ENCODE measurements around the gene SLC7A1. TPM values are rescaled to one million over a fixed set of nuclear protein-coding genes. Genes with fewer than 3 reads are reported as not detected.

SLC7A1 gene
- polyA plus RNA-seq, 3 donors = 0.89 to 2.2 (median 0.92) TPM

GRCh38 chr13:29571876-29572570, 23.5 kb downstream of the SLC7A1 start:
- WGBS (ENCODE audit: insufficient coverage) = 100% methylated on average over 14 of the region's 17 CpGs
- peaks cover 0 to 8% of the 10 kb centered on the region in 2 donors for H3K4me1 ChIP-seq (ENCODE audit: control insufficient read depth in 1 of 2, insufficient read depth in 2 of 2, low read length in 2 of 2)
- no peak overlapping the region for H3K4me3 ChIP-seq (replicated peaks in 1 of 3; ENCODE audit: low read depth in 2 of 3, low read length in 3 of 3)
- DNase-seq = no peak
- no peaks in the 10 kb centered on the region for H3K27me3 ChIP-seq (ENCODE audit: control insufficient read depth in 2 of 2, insufficient read depth in 2 of 2, low read length in 2 of 2)
- Mint-ChIP-seq H3K4me3 (no peak overlapping the region), H3K4me1 (peaks cover 13% of the 10 kb centered on the region), H3K27me3 (ENCODE audit: low read depth in 3 of 3) (no peaks in the 10 kb centered on the region), H3K9me3 (no peaks in the 10 kb centered on the region), H3K36me3 (peaks cover 0 to 9% of the 10 kb centered on the region in 2 donors), H3K27ac (peak overlapping the region in 3 of 7 donors; percentile 31 to 60 (median 50))
- no peak overlapping the region for H2AFZ ChIP-seq (ENCODE audit: insufficient read depth, low read depth, low read length, poor library complexity, severe bottlenecking)
- H3K9me3 ChIP-seq (replicated peaks in 1 of 2; ENCODE audit: control insufficient read depth in 1 of 2, insufficient read depth in 1 of 2, low read length in 2 of 2) = no peaks in the 10 kb centered on the region
- H3K4me2 ChIP-seq (replicated peaks; ENCODE audit: extremely low read depth, low read length, poor library complexity, severe bottlenecking) = no peak overlapping the region
- intact Hi-C loops (cut with micrococcal nuclease) = no loop called here
- H3K9ac ChIP-seq (ENCODE audit: insufficient read depth, low read length, poor library complexity, severe bottlenecking) = no peak overlapping the region
- peaks cover 93% of the 10 kb centered on the region for H3K79me2 ChIP-seq (ENCODE audit: insufficient read depth, low read length)
- no peak for TF ChIP-seq CTCF (IDR thresholded peaks at IDR 0.05)
- H4K20me1 ChIP-seq (ENCODE audit: insufficient read depth, low read length) = no peaks in the 10 kb centered on the region
- no peaks in the 10 kb centered on the region for H3K36me3 ChIP-seq (replicated peaks in 1 of 2; ENCODE audit: control insufficient read depth in 1 of 2, insufficient read depth in 2 of 2, low read length in 2 of 2)
- no peak overlapping the region for H3K27ac ChIP-seq (ENCODE audit: low read depth in 1 of 2, low read length in 2 of 2)

- Histone ChIP-seq H3K27me3 (ENCODE audit: control insufficient read depth in 2 of 2, insufficient read depth in 2 of 2, low read length in 2 of 2) (no peaks in the 10 kb centered on the region), H3K27ac (ENCODE audit: low read depth in 1 of 2, low read length in 2 of 2) (no peak overlapping the region), H3K36me3 (replicated peaks in 1 of 2; ENCODE audit: control insufficient read depth in 1 of 2, insufficient read depth in 2 of 2, low read length in 2 of 2) (no peaks in the 10 kb centered on the region), H2AFZ (ENCODE audit: insufficient read depth, low read depth, low read length, poor library complexity, severe bottlenecking) (no peak overlapping the region), H3K4me3 (replicated peaks in 1 of 3; ENCODE audit: low read depth in 2 of 3, low read length in 3 of 3) (no peak overlapping the region), H3K4me1 (ENCODE audit: control insufficient read depth in 1 of 2, insufficient read depth in 2 of 2, low read length in 2 of 2) (peaks cover 0 to 8% of the 10 kb centered on the region in 2 donors), H4K20me1 (ENCODE audit: insufficient read depth, low read length) (no peaks in the 10 kb centered on the region), H3K79me2 (ENCODE audit: insufficient read depth, low read length) (peaks cover 95% of the 10 kb centered on the region), H3K9ac (ENCODE audit: insufficient read depth, low read length, poor library complexity, severe bottlenecking) (no peak overlapping the region), H3K9me3 (replicated peaks in 1 of 2; ENCODE audit: control insufficient read depth in 1 of 2, insufficient read depth in 1 of 2, low read length in 2 of 2) (no peaks in the 10 kb centered on the region), H3K4me2 (replicated peaks; ENCODE audit: extremely low read depth, low read length, poor library complexity, severe bottlenecking) (no peak overlapping the region)
- Mint-ChIP-seq H3K27me3 (ENCODE audit: low read depth in 3 of 3) (no peaks in the 10 kb centered on the region), H3K4me3 (no peak overlapping the region), H3K36me3 (peaks cover 0 to 9% of the 10 kb centered on the region in 2 donors), H3K27ac (peak overlapping the region in 2 of 7 donors; percentile 18 to 51), H3K9me3 (no peaks in the 10 kb centered on the region), H3K4me1 (peaks cover 11% of the 10 kb centered on the region)
- intact Hi-C loops (cut with micrococcal nuclease) = no loop called here
- 97% methylated on average over 12 of the region's 15 CpGs for WGBS (ENCODE audit: insufficient coverage)
- TF ChIP-seq CTCF (IDR thresholded peaks at IDR 0.05) = no peak
- no peak for DNase-seq
Measured at GRCh38 chr13:29570051-29570654, 25.3 kb downstream of the SLC7A1 start.

All from CD14-positive monocyte (primary cell).